ENCODE results near the gene ARL17B.
"Not testable (repeated sequence)": the region's sequence is repeated elsewhere in the genome, so short reads cannot be mapped to it uniquely, and the experiment has no call there.

The ARL17B gene

GRCh38 chr17:46361755-46362154, at the start of gene ARL17B:
Gene ARL17B, minus strand, starts transcription at chr17:46361766. Its CDS starts 3,369 bp downstream, at chr17:46358397.
- H3K4me3 ChIP-seq (ENCODE audit: low read depth, low read length); H3K27me3 ChIP-seq (ENCODE audit: control insufficient read depth, insufficient read depth, low read length): not testable (repeated sequence)

GRCh38 chr17:46409864-46410263, 48.3 kb upstream of the ARL17B start:
- H3K4me1 ChIP-seq (ENCODE audit: control insufficient read depth, insufficient read depth, low read length); H3K4me3 ChIP-seq (ENCODE audit: low read depth, low read length); H3K27ac ChIP-seq (ENCODE audit: low read depth, low read length): not testable (repeated sequence)

More at GRCh38 chr17:46361755-46362154, at the start of gene ARL17B:
- H3K4me1 ChIP-seq (ENCODE audit: control insufficient read depth, insufficient read depth, low read length); H3K27ac ChIP-seq (ENCODE audit: low read depth, low read length); H3K9ac ChIP-seq (ENCODE audit: low read length); H3K36me3 ChIP-seq (ENCODE audit: control insufficient read depth, insufficient read depth, low read length); H3K9me3 ChIP-seq (ENCODE audit: control insufficient read depth, insufficient read depth, low read depth, low read length): not testable (repeated sequence)

GRCh38 chr17:46407155-46407554, 45.6 kb upstream of the ARL17B start:
- H3K27me3 ChIP-seq (ENCODE audit: control insufficient read depth, insufficient read depth, low read length); H3K4me3 ChIP-seq (ENCODE audit: low read depth, low read length); H3K36me3 ChIP-seq (ENCODE audit: control insufficient read depth, insufficient read depth, low read length); H3K9ac ChIP-seq (ENCODE audit: low read length); H3K9me3 ChIP-seq (ENCODE audit: control insufficient read depth, insufficient read depth, low read depth, low read length); H3K4me1 ChIP-seq (ENCODE audit: control insufficient read depth, insufficient read depth, low read length); H3K27ac ChIP-seq (ENCODE audit: low read depth, low read length): not testable (repeated sequence)

More at GRCh38 chr17:46409864-46410263, 48.3 kb upstream of the ARL17B start:
- H3K36me3 ChIP-seq (ENCODE audit: control insufficient read depth, insufficient read depth, low read length); H3K9ac ChIP-seq (ENCODE audit: low read length); H3K9me3 ChIP-seq (ENCODE audit: control insufficient read depth, insufficient read depth, low read depth, low read length); H3K27me3 ChIP-seq (ENCODE audit: control insufficient read depth, insufficient read depth, low read length): not testable (repeated sequence)

- not testable (repeated sequence) for H3K36me3 ChIP-seq (ENCODE audit: control insufficient read depth, insufficient read depth, low read length); H3K27me3 ChIP-seq (ENCODE audit: control insufficient read depth, insufficient read depth, low read length); H3K4me3 ChIP-seq (ENCODE audit: low read depth, low read length); H3K9ac ChIP-seq (ENCODE audit: low read length); H3K4me1 ChIP-seq (ENCODE audit: control insufficient read depth, insufficient read depth, low read length); H3K27ac ChIP-seq (ENCODE audit: low read depth, low read length); H3K9me3 ChIP-seq (ENCODE audit: control insufficient read depth, insufficient read depth, low read depth, low read length)
Measured at GRCh38 chr17:46401033-46401787, 39.6 kb upstream of the ARL17B start.

- H3K9me3 ChIP-seq (ENCODE audit: control insufficient read depth, insufficient read depth, low read depth, low read length); H3K4me3 ChIP-seq (ENCODE audit: low read depth, low read length); H3K4me1 ChIP-seq (ENCODE audit: control insufficient read depth, insufficient read depth, low read length): not testable (repeated sequence)
Measured at GRCh38 chr17:46400543-46400942, 39.0 kb upstream of the ARL17B start.

GRCh38 chr17:46399993-46400392, 38.4 kb upstream of the ARL17B start:
- not testable (repeated sequence) for H3K9ac ChIP-seq (ENCODE audit: low read length); H3K4me3 ChIP-seq (ENCODE audit: low read depth, low read length); H3K9me3 ChIP-seq (ENCODE audit: control insufficient read depth, insufficient read depth, low read depth, low read length); H3K27ac ChIP-seq (ENCODE audit: low read depth, low read length); H3K27me3 ChIP-seq (ENCODE audit: control insufficient read depth, insufficient read depth, low read length); H3K36me3 ChIP-seq (ENCODE audit: control insufficient read depth, insufficient read depth, low read length); H3K4me1 ChIP-seq (ENCODE audit: control insufficient read depth, insufficient read depth, low read length)

More at GRCh38 chr17:46400543-46400942, 39.0 kb upstream of the ARL17B start:
- H3K27me3 ChIP-seq (ENCODE audit: control insufficient read depth, insufficient read depth, low read length); H3K9ac ChIP-seq (ENCODE audit: low read length); H3K36me3 ChIP-seq (ENCODE audit: control insufficient read depth, insufficient read depth, low read length); H3K27ac ChIP-seq (ENCODE audit: low read depth, low read length): not testable (repeated sequence)

GRCh38 chr17:46396292-46396691, 34.7 kb upstream of the ARL17B start:
- not testable (repeated sequence) for H3K4me1 ChIP-seq (ENCODE audit: control insufficient read depth, insufficient read depth, low read length); H3K9ac ChIP-seq (ENCODE audit: low read length); H3K36me3 ChIP-seq (ENCODE audit: control insufficient read depth, insufficient read depth, low read length); H3K4me3 ChIP-seq (ENCODE audit: low read depth, low read length); H3K9me3 ChIP-seq (ENCODE audit: control insufficient read depth, insufficient read depth, low read depth, low read length); H3K27me3 ChIP-seq (ENCODE audit: control insufficient read depth, insufficient read depth, low read length); H3K27ac ChIP-seq (ENCODE audit: low read depth, low read length)

GRCh38 chr17:46393702-46394101, 32.1 kb upstream of the ARL17B start:
- not testable (repeated sequence) for H3K27me3 ChIP-seq (ENCODE audit: control insufficient read depth, insufficient read depth, low read length)

GRCh38 chr17:46385491-46385890, 23.9 kb upstream of the ARL17B start:
- not testable (repeated sequence) for H3K27me3 ChIP-seq (ENCODE audit: control insufficient read depth, insufficient read depth, low read length); H3K4me3 ChIP-seq (ENCODE audit: low read depth, low read length); H3K4me1 ChIP-seq (ENCODE audit: control insufficient read depth, insufficient read depth, low read length); H3K9ac ChIP-seq (ENCODE audit: low read length); H3K36me3 ChIP-seq (ENCODE audit: control insufficient read depth, insufficient read depth, low read length); H3K27ac ChIP-seq (ENCODE audit: low read depth, low read length); H3K9me3 ChIP-seq (ENCODE audit: control insufficient read depth, insufficient read depth, low read depth, low read length)

More at GRCh38 chr17:46393702-46394101, 32.1 kb upstream of the ARL17B start:
- H3K9me3 ChIP-seq (ENCODE audit: control insufficient read depth, insufficient read depth, low read depth, low read length); H3K9ac ChIP-seq (ENCODE audit: low read length); H3K4me1 ChIP-seq (ENCODE audit: control insufficient read depth, insufficient read depth, low read length); H3K4me3 ChIP-seq (ENCODE audit: low read depth, low read length); H3K27ac ChIP-seq (ENCODE audit: low read depth, low read length); H3K36me3 ChIP-seq (ENCODE audit: control insufficient read depth, insufficient read depth, low read length): not testable (repeated sequence)

GRCh38 chr17:46383118-46383517, 21.6 kb upstream of the ARL17B start:
- not testable (repeated sequence) for H3K9ac ChIP-seq (ENCODE audit: low read length); H3K27ac ChIP-seq (ENCODE audit: low read depth, low read length); H3K27me3 ChIP-seq (ENCODE audit: control insufficient read depth, insufficient read depth, low read length); H3K36me3 ChIP-seq (ENCODE audit: control insufficient read depth, insufficient read depth, low read length); H3K4me3 ChIP-seq (ENCODE audit: low read depth, low read length); H3K4me1 ChIP-seq (ENCODE audit: control insufficient read depth, insufficient read depth, low read length); H3K9me3 ChIP-seq (ENCODE audit: control insufficient read depth, insufficient read depth, low read depth, low read length)

GRCh38 chr17:46373418-46373817, 11.9 kb upstream of the ARL17B start:
- not testable (repeated sequence) for H3K36me3 ChIP-seq (ENCODE audit: control insufficient read depth, insufficient read depth, low read length); H3K4me3 ChIP-seq (ENCODE audit: low read depth, low read length)

More at GRCh38 chr17:46373418-46373817, 11.9 kb upstream of the ARL17B start:
- H3K27me3 ChIP-seq (ENCODE audit: control insufficient read depth, insufficient read depth, low read length); H3K27ac ChIP-seq (ENCODE audit: low read depth, low read length); H3K9ac ChIP-seq (ENCODE audit: low read length); H3K4me1 ChIP-seq (ENCODE audit: control insufficient read depth, insufficient read depth, low read length); H3K9me3 ChIP-seq (ENCODE audit: control insufficient read depth, insufficient read depth, low read depth, low read length): not testable (repeated sequence)

All from HUES6 (cell line).